GM18858 (cell line): Measurements from ENCODE around the gene ACOXL.

Source experiments
- ATAC-seq: cut with Tn5 transposase; IDR thresholded peaks from one replicate; pipeline ENCODE4 v1.9.1; 2021; ENCODE audit not compliant: unreplicated experiment

The ACOXL gene

GRCh38 chr2:110790907-110791306 lies 58.5 kb downstream of the ACOXL start:
- ATAC-seq = no peak

- no peak for ATAC-seq
These were observed 59.1 kb downstream of the ACOXL start for GRCh38 chr2:110791435-110791834.

DNA sequence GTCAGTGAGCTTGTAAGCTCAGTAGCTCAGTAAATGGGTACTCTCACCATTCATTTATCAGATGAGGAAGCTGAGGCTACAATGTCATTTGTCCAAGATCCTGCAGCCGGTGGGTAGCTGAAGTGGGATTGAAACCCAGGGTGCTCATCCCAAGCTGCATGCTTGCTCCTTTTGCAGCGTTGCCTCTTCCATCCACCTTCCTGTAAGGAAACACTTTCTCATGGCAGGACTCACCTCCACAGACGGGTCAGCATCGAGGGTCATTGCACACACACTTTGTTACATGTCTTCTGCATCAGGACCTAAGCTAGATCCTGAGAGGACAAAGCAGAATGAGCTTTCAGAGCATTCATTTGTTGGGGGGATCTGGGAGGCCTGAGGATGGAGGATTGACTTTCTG lies 60.7 kb downstream of the ACOXL start:
- ATAC-seq = no peak

- no peak for ATAC-seq
These were observed 62.0 kb downstream of the ACOXL start for GRCh38 chr2:110794390-110794789.

DNA sequence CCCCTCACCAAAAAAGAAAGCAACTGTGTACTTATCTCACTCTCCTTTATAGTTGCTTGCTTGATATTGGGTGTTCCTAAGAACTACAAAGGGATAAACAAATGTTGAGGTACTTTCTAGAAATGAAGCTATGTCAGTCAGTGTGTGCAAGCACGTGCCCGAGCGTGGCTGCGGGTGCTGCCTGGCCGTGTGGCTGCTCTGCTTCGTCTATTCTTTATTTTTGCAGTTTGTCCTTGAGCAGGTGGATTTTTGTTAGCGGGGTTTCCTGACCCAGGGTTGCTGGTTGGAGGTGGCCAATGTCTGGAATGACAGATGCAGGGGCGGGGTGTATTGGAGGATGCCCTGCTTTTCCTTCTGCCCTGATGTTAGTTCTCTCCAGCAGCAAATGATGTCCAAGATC lies 62.6 kb downstream of the ACOXL start:
- ATAC-seq = no peak

- no peak for ATAC-seq
These were observed 64.4 kb downstream of the ACOXL start for GRCh38 chr2:110796716-110797301.

DNA sequence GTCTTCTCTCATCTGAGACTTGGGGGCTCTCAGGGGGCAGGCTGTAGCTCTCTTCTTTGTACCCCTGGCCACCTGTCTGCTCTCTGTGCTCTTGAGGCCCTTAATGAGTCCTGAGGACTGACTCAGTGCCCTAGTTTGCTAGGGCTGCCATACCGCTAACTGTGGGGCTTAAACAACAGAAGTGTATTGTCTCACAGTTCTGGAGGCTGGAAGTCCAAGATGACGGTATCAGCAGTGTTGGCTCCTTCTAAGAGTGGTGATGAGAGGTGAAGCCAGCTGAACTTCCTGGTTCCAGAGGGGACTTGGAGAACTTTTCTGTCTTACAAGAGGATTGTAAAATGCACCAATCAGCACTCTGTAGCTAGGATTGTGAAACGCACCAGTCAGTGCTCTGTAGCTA lies 67.0 kb downstream of the ACOXL start:
- no peak for ATAC-seq

GRCh38 chr2:110800611-110801402 lies 68.4 kb downstream of the ACOXL start:
- ATAC-seq = no peak

GRCh38 chr2:110802208-110802932 lies 70.0 kb downstream of the ACOXL start:
- ATAC-seq = no peak

- ATAC-seq = no peak
These were observed 72.1 kb downstream of the ACOXL start for GRCh38 chr2:110804433-110804832.

DNA sequence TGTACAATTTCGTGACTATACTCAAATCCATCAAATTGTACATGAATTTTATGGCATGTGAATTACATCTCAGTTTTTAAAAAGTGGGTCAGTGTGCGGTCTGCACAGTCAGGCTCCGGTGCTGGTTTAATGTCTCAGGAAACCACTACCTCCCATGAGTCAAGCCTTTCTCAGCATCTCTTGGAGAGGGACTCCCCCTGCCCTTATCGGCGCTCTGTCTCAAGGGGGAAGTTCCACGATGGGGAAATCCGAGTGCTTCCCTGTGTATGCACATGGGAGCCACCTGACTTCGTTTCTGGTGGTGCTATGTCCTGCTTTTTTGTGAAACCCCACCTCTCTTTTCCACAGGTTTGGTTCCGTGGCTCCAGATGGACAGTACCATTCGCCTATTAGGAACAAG lies 72.5 kb downstream of the ACOXL start:
- ATAC-seq = peak; percentile 72

DNA sequence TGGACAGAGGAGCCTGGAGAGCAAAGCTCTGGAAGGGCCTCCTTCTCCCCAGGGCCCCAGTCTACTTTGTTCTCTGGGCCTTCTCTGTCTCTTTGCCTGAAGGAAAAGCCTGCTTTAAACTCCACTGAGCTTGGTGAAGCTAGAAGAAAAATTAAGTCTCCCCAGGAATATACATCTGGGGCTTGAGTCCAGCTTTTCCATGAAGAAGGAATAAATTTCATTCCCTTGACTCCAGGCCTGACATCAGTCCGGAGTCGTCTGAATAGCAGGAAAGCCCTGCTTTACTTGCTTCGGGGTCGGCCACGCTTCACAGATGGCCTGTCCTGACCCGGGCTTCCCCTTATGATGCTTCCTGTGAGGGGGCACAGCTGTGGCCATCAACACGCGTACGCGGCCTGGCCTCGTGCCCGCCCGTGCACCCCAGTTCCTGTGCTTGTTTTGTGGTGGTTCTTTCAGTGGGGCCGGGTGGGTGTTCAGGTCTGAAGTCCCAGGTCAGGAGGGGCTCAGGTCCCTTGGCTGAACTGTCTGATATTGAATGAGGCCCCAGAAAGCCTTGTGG lies 73.6 kb downstream of the ACOXL start:
- no peak for ATAC-seq

GRCh38 chr2:110807522-110807921 lies 75.1 kb downstream of the ACOXL start:
- no peak for ATAC-seq

- ATAC-seq = no peak
These were observed 78.0 kb downstream of the ACOXL start for GRCh38 chr2:110810404-110810803.

DNA sequence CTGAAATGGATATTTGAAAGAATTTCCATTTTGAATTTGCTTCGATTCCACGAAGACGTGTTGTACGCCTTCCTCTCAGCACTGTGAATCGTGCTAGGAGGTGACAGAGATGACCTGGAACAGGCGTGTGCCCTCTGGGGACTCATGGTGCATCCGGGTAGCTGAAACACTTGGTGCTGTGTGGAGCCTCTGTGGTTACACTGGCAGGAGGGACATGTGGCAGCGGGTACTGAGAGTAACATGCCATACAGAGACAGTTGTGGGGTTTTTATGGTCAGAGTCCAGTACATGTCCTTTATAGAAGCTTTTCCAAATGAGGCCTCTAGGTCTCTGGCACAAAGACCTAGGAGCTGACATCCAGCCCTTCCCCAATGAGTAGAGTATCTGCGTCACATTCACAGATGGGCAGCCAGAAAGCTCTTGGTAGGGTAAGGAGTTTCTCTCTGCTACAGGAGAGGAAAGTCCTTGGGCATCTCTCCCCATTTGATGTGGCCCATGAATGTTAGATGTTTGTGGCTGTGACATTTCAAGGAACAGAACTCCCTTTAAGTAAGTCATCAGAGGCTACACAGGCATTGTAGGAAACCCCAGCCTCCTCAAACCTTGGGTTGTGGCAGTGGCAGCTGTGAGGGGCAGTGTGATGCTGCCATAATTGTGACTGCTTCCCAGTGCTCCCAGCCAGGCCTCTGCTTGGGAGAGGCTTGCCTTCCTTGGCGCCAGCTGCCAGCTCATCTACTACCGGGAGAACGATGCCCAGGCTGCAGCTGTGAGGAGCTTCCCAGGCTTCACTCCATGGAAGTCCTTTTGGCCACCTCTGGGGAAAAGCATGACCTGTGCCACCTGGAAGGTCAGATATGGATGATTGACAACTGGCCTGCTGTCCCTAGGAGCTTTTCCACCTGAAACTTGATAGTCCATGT lies 80.6 kb downstream of the ACOXL start:
- ATAC-seq = no peak

DNA sequence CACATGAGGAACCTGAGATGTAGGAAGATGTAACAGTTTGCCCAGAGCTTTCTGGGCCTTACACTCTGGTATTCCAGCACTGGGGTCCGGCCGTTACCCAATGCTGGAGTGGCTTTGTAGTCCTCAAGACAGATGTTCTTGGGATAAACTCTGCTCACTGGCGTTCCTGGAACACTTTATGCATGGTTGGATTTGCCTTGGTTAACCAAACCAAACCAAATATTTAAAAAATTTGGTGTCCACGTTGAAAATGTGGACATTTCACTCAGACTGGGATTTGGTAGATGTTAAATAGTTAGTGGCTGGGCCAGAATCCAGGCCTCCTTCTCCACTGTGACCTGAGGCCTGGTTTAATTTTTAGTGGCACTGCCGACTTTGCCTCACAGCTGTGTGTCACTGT lies 81.5 kb downstream of the ACOXL start:
- no peak for ATAC-seq

GRCh38 chr2:110815938-110816337 lies 83.6 kb downstream of the ACOXL start:
- no peak for ATAC-seq

- no peak for ATAC-seq
These were observed 84.3 kb downstream of the ACOXL start for GRCh38 chr2:110816404-110817365.

DNA sequence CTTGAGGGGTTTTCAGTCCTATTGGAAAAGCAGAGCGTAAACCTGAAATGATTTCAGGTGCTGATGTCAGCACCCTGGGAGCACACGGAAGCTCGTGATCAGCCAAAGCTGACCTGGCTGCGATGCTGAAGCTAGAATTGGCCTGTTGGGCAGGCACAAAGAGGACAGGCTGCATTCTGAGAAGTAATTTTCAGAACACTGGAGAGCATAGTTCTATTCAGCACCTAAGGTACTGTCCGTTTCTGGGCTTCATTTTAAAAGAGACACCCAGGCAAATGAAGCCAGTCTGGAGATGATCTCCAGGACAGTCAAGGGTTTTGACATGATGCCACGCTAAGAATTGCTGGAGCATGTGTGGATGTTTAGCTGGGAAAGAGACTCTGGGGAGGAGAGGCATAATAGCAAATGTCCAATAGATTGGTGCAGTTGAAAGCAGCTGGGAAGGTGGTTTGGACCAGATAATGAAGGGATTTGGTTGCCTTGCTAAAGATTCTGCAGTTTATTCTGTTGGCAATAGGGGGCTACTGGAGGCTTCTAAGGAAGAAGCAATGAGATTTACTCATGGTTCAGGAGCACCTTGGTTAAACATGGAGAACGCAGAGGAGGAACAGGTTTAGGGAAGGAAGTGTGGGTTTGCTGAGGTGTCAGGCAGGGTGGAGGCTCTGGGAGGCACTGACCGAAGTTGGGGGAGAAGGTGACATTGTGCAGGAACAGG lies 86.6 kb downstream of the ACOXL start:
- ATAC-seq = no peak
